ENCODE data around the gene RANBP17.

RANBP17 gene

DNA sequence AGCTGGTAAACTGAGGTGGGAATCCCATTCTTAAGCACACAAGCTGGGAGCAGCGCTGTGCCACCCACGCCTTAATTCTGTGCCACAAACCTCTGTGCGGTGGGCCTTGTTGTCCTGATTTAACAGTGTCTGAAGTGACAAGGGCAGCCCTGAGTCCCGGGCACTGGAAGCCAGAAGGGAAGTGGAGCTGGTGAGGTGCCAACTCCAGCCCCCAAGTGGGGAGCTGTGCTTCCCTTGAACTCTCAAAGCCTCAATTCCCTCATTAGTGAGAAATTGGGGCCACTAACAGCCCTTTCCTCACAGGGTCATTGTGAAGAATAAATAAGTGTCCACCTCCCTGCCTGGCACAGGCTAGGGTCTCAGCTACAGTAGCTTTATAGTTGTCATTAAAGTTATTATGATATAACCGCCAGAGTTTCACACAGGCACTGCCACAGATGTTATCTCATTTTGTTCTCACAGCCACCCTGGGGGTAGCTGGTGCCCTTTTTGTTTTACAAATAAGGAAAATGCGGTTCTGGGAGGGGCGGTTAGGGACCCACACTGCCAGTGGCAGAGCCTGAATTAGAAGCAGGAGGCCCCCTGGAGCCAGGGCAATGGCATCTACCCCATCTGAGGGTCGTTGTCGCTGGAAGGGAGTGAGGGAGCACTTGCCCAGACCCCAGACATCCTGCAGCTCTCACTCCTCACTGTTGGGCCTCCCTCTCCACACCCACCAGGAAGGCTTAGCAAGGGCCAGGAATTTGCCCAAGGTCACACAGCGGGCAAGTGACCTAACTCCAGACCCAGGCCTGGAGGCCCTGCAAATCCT is 445.2 kb downstream of the RANBP17 start:
- DNase-seq: peak; percentile 25

- DNase-seq: peak; percentile 74
Measured at GRCh38 chr5:171307789-171308452, 446.1 kb downstream of the RANBP17 start.

DNA sequence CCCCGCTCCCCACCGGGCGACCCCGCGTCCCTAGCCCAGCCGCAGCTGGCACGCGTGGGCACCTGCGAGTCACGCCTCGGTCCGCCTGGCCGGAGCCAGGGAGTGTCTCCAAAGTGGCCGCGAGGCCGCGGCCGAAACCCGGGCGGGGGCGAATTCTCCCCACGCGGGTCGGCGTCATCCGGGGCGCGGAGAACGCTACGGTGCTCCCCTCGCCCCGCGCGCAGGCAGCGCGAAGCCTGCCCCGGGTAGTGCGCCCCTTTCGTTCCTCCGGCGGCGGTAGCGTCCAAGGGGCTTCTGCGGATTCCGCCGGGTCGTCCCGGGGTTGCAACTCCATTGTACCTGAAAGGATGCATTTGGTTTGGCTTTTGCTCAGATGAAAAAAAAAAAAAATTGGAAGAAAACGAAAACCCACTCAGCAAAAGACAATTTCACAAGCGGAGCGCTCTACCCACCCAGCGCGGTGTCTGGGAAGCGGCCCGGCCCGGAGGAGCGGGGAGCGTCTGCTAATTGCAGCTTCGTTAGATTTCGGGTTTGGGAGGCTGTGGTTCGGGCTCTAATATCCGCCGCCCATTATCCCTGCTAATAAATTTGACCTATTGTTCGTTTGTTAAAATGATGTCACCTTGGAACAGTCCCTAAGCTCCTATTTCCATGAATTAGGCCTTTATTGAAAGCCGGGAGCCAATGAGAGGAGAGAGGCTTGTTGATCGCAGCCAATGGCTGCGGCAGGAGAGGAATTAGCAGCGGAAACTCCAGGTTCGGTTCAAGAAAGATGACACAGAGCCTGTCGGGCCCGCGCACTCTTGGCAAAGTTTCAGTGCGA is 446.8 kb downstream of the RANBP17 start, which contains the start of gene TLX3:
TSS of gene TLX3 (plus strand) at position 796 of the 823 bp plus-strand sequence. CDS start 118 bp downstream, outside the sequence.
- peak; percentile 65 for DNase-seq

DNA sequence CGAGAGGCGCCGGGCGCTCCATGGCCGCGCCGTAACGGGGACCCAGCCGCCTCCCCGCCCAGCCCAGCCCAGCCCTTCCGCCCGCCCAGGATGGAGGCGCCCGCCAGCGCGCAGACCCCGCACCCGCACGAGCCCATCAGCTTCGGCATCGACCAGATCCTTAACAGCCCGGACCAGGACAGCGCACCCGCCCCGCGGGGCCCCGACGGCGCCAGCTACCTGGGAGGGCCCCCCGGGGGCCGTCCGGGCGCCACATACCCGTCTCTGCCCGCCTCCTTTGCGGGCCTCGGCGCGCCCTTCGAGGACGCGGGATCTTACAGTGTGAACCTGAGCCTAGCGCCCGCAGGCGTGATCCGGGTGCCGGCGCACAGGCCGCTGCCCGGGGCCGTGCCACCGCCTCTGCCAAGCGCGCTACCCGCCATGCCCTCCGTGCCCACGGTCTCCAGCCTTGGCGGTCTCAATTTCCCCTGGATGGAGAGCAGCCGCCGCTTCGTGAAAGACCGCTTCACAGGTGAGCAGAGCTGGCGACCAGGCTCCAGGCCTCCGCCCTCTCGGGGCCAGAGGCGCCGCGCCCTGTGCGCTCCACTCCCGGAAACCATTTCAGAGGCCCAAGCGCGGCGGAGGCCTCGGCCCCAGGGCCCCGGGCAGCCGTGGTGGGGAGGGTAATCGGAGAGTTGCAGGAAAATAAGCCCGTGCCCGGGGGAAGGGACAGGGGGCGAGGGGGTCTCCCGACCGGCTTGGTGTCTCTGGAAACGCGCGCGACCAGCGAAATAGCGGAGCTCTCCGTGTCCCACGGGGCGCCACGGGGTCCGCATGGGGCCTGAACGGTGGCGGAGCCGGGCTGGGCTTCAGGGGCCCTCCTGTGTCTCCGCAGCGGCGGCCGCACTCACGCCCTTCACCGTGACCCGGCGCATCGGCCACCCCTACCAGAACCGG is 447.7 kb downstream of the RANBP17 start:
- DNase-seq: peak; percentile 72

- DNase-seq: no peak
Measured at GRCh38 chr5:171310212-171310818, 448.5 kb downstream of the RANBP17 start.

DNA sequence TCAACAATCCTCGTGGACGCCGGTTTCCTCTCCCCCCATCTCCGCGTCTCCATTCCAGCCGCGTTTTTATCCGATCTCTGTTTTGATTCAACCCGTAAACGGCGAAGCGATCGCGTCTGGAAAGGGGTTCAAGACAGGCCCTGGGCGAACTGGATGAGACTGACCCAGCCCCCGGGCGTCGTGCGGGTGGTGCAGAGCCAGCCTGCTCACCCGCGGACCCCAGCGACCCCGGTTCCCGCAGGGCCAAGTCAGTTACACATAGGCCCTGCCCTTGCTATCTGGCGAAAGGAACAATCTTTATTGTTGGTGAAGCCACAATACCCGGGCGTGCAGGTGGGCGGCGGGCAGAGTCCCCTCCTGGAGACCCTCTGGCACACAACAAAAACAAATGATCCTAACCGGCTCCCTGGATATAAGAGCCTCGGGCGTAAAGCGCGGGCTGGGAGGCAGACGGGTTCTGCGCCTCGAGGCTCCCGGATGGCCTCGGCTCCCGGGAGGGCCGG is 449.1 kb downstream of the RANBP17 start:
- DNase-seq: no peak

GRCh38 chr5:171311322-171312077 is 449.7 kb downstream of the RANBP17 start:
- peak; percentile 84 for DNase-seq

DNA sequence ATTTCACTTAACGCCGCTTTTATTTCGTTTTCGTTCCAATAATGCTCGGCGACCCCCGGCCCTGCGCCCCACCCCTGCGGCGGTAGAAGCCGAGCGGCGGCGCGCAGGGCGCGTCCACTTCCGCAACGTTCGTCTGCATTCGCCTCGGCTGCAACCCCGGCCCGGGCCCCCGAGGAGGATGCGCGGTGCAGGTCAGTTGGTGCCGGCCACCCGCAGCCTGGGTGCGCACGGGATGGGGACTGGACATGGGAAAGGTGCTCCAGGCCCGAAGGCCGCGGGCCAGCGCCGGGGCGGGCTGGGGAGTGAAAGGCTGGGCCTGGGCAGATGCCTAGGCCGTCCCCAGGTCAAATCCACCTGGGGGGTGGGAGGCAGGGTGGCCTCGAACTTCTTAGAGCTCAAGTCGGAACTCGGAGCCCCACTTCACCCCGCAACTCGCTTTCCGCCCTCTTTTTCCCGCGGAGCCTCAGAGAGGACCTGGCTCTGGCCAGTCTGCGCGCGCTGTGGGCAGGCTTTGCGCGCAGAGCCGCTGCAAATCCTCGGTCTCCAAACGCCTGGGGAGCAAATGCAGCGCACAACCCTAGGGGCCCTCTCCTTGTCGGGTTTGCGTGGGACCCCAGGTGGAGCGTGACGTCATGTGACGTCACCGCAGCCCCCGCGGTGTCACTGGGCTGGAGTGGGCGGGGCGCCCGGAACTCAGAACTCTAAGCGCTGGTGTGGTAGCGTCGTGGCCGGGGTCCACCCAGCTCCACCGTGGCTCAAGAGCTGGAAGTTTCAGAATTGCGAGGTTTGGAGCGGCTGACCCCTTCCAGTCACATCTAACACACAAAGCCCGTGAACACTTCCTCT is 450.5 kb downstream of the RANBP17 start:
- DNase-seq: peak; percentile 71

DNA sequence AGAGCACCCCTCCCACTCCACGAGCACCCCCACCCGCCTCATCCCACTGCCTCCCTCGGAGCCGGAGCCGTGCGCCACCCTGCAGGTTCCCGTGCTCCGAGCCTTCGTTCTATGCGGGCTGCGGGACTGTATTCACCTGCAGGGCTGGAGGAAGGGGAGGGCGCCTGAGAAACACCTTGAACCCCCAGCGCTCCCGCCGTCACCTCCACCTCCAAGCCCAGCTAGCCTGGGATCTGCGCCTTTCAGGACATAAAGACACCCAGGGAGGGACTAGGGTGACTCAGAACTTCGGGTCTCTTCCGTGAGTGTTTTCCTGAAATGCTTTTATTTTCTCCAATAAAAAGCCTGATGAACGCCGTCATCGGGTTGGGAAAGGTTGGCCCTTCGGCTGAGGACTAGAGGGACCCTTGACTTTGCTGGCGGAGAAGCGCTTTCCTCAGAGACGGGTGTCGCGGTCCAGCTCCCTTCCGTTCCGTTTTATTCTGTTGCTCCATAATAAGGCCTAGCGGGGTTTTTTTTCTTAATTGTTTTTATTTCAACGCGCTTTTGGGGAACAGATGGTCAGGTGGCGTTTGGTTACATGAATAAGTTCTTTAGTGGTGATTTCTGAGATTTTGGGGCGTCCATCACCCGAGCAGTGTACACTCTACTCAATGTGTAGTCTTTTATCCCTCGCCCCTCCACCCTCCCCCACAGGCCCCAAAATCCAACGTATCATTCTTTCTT is 451.8 kb downstream of the RANBP17 start:
- DNase-seq: peak; percentile 54

DNA sequence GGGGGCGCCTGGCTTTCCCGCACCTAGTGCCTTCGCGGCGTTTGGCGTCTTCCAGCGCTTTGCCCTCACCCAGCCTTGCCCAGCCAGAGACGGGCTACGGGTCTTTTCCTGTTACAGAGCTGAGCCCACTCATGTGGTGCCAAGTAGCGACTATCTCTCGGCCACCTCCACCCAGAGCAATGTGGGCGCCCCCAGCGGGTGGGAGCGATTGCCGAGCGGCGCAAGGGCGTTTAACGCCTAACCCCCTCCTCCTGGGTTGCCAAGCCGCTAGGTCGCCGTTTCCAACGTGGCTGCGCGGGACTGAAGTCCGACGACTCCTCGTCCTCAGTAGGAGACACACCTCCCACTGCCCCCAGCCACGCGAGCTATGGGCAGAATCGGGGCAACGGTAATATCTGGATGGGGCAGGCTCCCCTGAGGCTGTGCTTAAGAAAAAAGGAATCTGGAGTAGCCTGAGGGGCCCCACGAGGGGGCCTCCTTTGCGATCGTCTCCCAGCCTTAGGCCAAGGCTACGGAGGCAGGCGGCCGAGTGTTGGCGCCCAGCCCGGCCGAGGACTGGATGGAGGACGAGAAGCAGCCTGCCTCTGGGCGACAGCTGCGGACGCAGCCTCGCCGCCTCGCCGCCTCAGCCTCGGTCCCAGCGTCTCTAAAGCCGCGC is 453.0 kb downstream of the RANBP17 start:
- DNase-seq: peak; percentile 70

DNA sequence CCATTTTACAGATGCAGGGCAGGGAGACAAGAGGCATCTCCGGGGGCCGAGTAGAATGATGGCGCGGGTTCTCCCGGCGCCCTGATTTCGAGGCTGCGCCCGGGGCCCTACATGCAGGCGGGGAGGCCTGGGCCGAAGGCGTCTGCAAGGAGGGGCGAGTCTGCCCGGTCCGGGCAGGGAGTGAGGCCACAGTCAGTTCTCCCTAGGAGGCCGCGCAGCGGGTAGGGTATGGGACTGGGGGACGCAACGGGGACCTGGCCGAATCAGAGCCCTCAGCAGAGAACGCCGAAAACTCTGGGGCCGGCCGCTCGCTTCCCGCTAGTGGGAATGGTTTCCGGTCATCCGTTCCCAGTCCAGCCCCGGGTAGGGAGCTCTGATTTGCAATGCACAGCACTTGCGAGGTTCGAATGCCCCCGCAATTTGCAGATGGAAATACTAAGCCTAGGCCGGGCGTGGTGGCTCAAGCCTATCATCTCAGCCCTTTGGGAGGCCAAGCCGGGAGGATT is 453.6 kb downstream of the RANBP17 start:
- DNase-seq: peak; percentile 59

- DNase-seq: peak; percentile 31
Measured at GRCh38 chr5:171315925-171316257, 454.1 kb downstream of the RANBP17 start.

DNA sequence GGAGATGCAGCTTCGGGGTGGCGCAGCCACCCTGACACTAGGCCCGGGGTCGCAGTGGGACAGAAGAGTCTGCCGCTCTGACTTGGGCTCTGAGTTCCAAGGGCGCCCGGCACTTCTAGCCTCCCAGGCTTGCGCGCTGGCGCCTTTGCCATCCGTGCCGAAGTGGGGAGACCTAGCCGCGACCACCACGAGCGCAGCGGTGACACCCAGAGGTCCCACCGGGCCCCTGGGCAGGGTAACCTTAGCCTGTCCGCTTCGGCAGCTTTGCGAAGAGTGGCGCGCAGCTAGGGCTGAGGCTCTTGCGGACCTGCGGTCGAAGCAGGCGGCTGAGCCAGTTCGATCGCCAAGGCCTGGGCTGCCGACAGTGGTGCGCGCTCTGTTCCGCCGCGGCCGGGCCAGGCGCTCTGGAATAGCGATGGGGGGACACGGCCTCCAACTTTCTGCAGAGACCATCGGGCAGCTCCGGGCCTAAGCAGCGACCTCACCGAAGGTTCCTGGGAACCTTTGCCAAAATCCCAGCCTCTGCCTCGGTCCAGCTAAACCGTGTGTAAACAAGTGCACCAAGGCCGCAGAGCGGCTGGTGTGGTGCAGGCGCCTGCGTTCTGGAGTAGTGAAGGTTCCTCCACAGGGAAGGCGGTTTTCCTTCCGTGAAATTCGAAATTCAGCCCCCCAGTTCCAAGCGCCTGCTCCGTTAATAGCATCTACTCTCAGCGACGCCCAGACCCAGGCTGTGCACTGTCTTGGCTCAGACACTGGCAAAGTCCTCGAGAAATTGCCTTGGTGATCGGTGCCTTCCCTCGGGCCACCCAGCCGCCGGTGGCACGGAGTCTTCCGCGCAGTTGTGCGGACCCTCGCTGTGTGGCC is 454.7 kb downstream of the RANBP17 start:
- DNase-seq: peak; percentile 73

- DNase-seq: no peak
Measured at GRCh38 chr5:171317230-171317629, 455.4 kb downstream of the RANBP17 start.

- DNase-seq: no peak
Measured at GRCh38 chr5:171318026-171318425, 456.2 kb downstream of the RANBP17 start.

GRCh38 chr5:171321447-171321846 is 459.6 kb downstream of the RANBP17 start:
- DNase-seq: no peak

DNA sequence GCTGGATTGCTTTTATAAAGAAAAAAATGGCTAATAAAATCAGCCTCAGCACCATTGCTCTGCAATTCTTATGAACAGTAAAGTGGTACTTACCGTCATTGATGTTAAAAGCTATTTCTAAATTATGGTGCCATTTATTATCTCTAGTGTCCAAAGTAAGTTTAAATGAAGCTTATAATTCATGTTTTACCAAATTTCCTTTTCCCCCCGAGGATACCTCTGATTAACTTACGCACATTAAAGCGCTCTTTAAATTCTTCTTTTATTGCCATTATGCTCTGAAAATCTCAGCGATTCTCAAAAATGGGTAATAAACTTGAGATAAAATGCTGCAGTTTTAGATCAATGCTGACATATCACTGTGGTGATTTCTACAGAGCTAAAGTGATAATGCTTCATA is 460.7 kb downstream of the RANBP17 start:
- DNase-seq: no peak
